Neuronal stem cell (in vitro differentiated cells): Measurements from ENCODE around the gene POLA2.

Source experiments
- DNase-seq: peaks from one replicate; pipeline ENCODE4 v3.0.0-alpha.2; 2013; ENCODE audit warnings: low spot score
- H2AFZ ChIP-seq: one replicate; pipeline ENCODE4 v1.6.1; 2013; ENCODE audit warnings: mild to moderate bottlenecking, low read length, inconsistent platforms
- H2AK5ac ChIP-seq: 2 replicates; pipeline ENCODE4 v1.6.1; 2013; ENCODE audit warnings: low read depth, mild to moderate bottlenecking, inconsistent platforms, low read length, moderate library complexity, mixed read lengths
- H2BK120ac ChIP-seq: 2 replicates; pipeline ENCODE4 v1.6.1; 2013; ENCODE audit warnings: low read depth, mild to moderate bottlenecking, inconsistent platforms, low read length, moderate library complexity, mixed read lengths
- H2BK12ac ChIP-seq: one replicate; pipeline ENCODE4 v1.6.1; 2013; ENCODE audit warnings: low read length, inconsistent platforms
- H2BK15ac ChIP-seq: 2 replicates; pipeline ENCODE4 v1.6.1; 2013; ENCODE audit warnings: mild to moderate bottlenecking, low read length, inconsistent platforms, mixed read lengths
- H2BK5ac ChIP-seq: one replicate; pipeline ENCODE4 v1.6.1; 2013; ENCODE audit warnings: inconsistent platforms, mild to moderate bottlenecking, low read length, moderate library complexity
- H3K14ac ChIP-seq: one replicate; pipeline ENCODE4 v1.6.1; 2013; ENCODE audit warnings: low read length, inconsistent platforms
- H3K18ac ChIP-seq: 2 replicates; pipeline ENCODE4 v1.6.1; 2013; ENCODE audit warnings: low read length, inconsistent platforms
- H3K23ac ChIP-seq: 2 replicates; pipeline ENCODE4 v1.6.1; 2013; ENCODE audit warnings: low read depth, mild to moderate bottlenecking, mixed read lengths, low read length, inconsistent platforms; ENCODE audit not compliant: poor library complexity
- H3K27ac ChIP-seq: replicated peaks from 3 replicates; pipeline ENCODE4 v1.5.1; 2013; ENCODE audit warnings: low read length, inconsistent platforms
- H3K27me3 ChIP-seq, 3 experiments: 2 replicates each; pipeline ENCODE4 v1.6.1; 2013; ENCODE audit warnings: low read length in 3 of 3, mild to moderate bottlenecking in 2 of 3, inconsistent platforms in 1 of 3, low read depth in 1 of 3, mixed read lengths in 1 of 3, moderate library complexity in 1 of 3; ENCODE audit not compliant: control insufficient read depth in 3 of 3, insufficient read depth in 3 of 3
- H3K36me3 ChIP-seq, 2 donors: replicated peaks in 1 of 2; 2 replicates each; pipeline ENCODE4 v1.6.1; 2013; ENCODE audit warnings: low read length in 2 of 2; ENCODE audit not compliant: control insufficient read depth in 2 of 2, insufficient read depth in 2 of 2
- H3K4ac ChIP-seq: 2 replicates; pipeline ENCODE4 v1.6.1; 2013; ENCODE audit warnings: inconsistent platforms, mild to moderate bottlenecking, low read length, moderate library complexity
- H3K4me1 ChIP-seq, 2 donors: 1 replicate in 1 of 2; 2 replicates in 1 of 2; pipeline ENCODE4 v1.6.1; 2013; ENCODE audit warnings: low read length in 2 of 2, low read depth in 1 of 2; ENCODE audit not compliant: control insufficient read depth in 2 of 2, insufficient read depth in 1 of 2
- H3K4me2 ChIP-seq: one replicate; pipeline ENCODE4 v1.6.1; 2013; ENCODE audit warnings: mild to moderate bottlenecking, low read length, inconsistent platforms; ENCODE audit not compliant: insufficient read depth, poor library complexity, severe bottlenecking
- H3K4me3 ChIP-seq, 2 donors: 2 replicates each; pipeline ENCODE4 v1.5.1; 2013; ENCODE audit warnings: low read length in 2 of 2, mild to moderate bottlenecking in 2 of 2, inconsistent platforms in 1 of 2, moderate library complexity in 1 of 2
- H3K79me1 ChIP-seq: one replicate; pipeline ENCODE4 v1.6.1; 2013; ENCODE audit warnings: low read depth, mild to moderate bottlenecking, inconsistent platforms, low read length, moderate library complexity
- H3K9ac ChIP-seq: one replicate; pipeline ENCODE4 v1.6.1; 2013; ENCODE audit warnings: mild to moderate bottlenecking, low read depth, low read length, inconsistent platforms; ENCODE audit not compliant: poor library complexity
- H3K9me3 ChIP-seq, 2 donors: replicated peaks in 1 of 2; 2 replicates each; pipeline versions ENCODE3 to v1.6.1; 2013; ENCODE audit warnings: low read length in 2 of 2, mild to moderate bottlenecking in 2 of 2, inconsistent platforms in 1 of 2, low read depth in 1 of 2, mixed read lengths in 1 of 2, moderate library complexity in 1 of 2; ENCODE audit not compliant: control insufficient read depth in 2 of 2, insufficient read depth in 1 of 2
- H4K8ac ChIP-seq: one replicate; pipeline ENCODE4 v1.6.1; 2013; ENCODE audit warnings: low read depth, mild to moderate bottlenecking, inconsistent platforms, low read length, moderate library complexity
- H4K91ac ChIP-seq: one replicate; pipeline ENCODE4 v1.6.1; 2013; ENCODE audit warnings: low read length, low read depth, mild to moderate bottlenecking, inconsistent platforms; ENCODE audit not compliant: poor library complexity
- WGBS, 2 donors: extraction: QIAGEN DNeasy Blood & Tissue Kit; methylation state at CpG; one replicate each; pipeline ENCODE4 v1.1.7; 2013; ENCODE audit warnings: missing lambda C conversion rate in 2 of 2, mixed read lengths in 1 of 2; ENCODE audit not compliant: insufficient read length in 2 of 2, insufficient replicate concordance in 1 of 2; ENCODE audit errors: extremely low coverage in 2 of 2; 5-methylcytosine and 5-hydroxymethylcytosine counted together

The POLA2 gene

DNA sequence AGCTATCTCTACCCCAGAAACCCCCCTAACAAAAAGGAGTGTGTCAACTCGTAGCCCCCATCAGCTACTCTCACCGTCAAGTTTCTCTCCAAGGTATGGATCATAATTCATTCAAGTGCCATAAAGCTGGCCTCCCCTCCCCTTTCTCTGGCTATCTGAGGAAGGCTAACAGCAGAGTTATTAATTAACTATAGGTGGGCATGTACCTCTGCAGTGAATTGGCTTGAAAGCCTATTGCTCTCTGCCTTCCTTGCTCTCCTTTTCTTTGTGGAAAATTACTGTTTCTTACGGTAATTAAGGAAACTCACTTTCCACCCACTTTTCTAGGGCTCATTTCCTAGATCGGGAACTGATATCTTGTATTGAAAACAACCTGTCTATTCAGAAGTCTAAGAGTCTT lies 14.1 kb downstream of the POLA2 start:
- Histone ChIP-seq H2BK5ac (no peak overlapping the region), H3K27ac (no peak overlapping the region)
- no peak for DNase-seq

DNA sequence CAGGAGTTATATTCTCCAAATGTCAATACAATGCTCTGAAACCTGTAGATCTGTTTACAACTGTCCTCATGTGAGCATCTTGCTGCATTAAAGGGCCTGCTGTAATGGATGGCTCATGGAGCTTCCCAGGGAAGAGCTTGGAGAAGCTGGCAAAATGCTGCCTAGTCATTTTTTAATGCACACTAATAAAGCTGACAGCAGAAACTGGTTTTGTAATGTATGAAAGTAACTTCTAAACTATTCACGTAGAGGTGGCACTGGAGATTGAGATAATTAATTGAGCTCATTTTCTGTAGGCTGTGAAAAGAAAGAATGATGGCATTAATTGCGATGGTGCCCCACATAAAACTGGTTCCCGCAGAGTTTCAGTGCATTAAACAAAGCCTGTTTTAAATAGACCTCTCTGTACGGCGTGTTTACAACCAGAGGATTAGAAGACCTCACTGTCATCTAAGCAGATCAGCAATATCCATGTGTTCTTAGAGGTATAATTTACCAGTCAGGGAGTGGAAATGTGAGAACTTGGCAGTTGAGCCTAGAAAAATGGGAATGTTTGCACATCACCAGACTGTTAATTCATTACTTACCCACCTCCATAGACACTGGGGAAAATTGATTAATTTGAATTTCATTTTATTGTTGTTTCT lies 16.0 kb downstream of the POLA2 start:
- Histone ChIP-seq H3K27me3 (no peaks in the 10 kb centered on the region), H3K14ac (no peak overlapping the region), H2BK5ac (no peak overlapping the region), H3K27ac (no peak overlapping the region), H3K36me3 (peaks cover 32 to 80% of the 10 kb centered on the region in 2 donors), H3K4me3 (no peak overlapping the region), H4K8ac (no peak overlapping the region), H3K4me1 (no peaks in the 10 kb centered on the region), H3K4me2 (no peak overlapping the region), H3K18ac (no peak overlapping the region), H2AFZ (no peak overlapping the region), H4K91ac (no peak overlapping the region), H2BK12ac (no peak overlapping the region), H2BK120ac (no peak overlapping the region), H2BK15ac (no peak overlapping the region), H3K9me3 (no peaks in the 10 kb centered on the region), H3K9ac (no peak overlapping the region), H3K79me1 (no peaks in the 10 kb centered on the region), H2AK5ac (no peak overlapping the region), H3K4ac (no peak overlapping the region), H3K23ac (no peak overlapping the region)
- no peak for DNase-seq
- no CpG with 5 or more reads among the region's 5 CpGs for WGBS, 2 donors

More for the DNA sequence above, 14.1 kb downstream of the POLA2 start:
- Histone ChIP-seq H3K14ac (no peak overlapping the region), H3K4ac (no peak overlapping the region), H3K9ac (no peak overlapping the region), H3K18ac (no peak overlapping the region), H4K8ac (no peak overlapping the region), H3K4me1 (no peaks in the 10 kb centered on the region), H3K4me2 (no peak overlapping the region), H3K9me3 (no peaks in the 10 kb centered on the region), H2AK5ac (no peak overlapping the region), H3K27me3 (no peaks in the 10 kb centered on the region), H3K4me3 (no peak overlapping the region), H2AFZ (no peak overlapping the region), H3K23ac (no peak overlapping the region), H2BK120ac (no peak overlapping the region), H2BK15ac (no peak overlapping the region), H2BK12ac (no peak overlapping the region), H3K79me1 (no peaks in the 10 kb centered on the region), H4K91ac (no peak overlapping the region), H3K36me3 (peaks cover 22 to 78% of the 10 kb centered on the region in 2 donors)
- no CpG with 5 or more reads among the region's 4 CpGs for WGBS, 2 donors

DNA sequence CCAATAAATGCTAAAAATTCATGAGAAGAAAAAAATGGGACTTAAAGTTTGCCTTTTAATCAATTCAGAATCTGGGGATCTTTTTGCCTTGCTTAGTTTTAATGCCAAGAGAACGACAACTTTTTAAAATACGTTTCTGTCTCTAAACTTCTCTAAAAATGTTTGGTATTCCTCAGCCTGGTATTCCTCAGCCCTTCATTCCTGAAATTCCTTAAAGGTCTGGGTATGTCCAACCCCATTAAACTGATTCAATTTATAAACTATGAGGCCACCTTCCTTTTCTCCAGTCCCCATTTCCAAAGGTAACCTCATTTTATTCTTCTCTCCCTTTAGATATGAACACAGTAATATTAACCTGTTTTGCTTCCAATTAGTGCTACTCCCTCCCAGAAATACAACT lies 16.6 kb downstream of the POLA2 start:
- WGBS, 2 donors = no CpG with 5 or more reads among the region's 2 CpGs
- Histone ChIP-seq H3K36me3 (peaks cover 34 to 84% of the 10 kb centered on the region in 2 donors), H2AFZ (no peak overlapping the region)

GRCh38 chr11:65279279-65279678 lies 17.5 kb downstream of the POLA2 start:
- H3K36me3 ChIP-seq = peaks cover 36 to 92% of the 10 kb centered on the region in 2 donors
- no peak overlapping the region for H2BK15ac ChIP-seq
- no peak for DNase-seq
- H3K27ac ChIP-seq = no peak overlapping the region
- no peak overlapping the region for H2BK12ac ChIP-seq
- H3K4me2 ChIP-seq = no peak overlapping the region
- H2BK5ac ChIP-seq = no peak overlapping the region
- H3K9me3 ChIP-seq = no peaks in the 10 kb centered on the region
- H3K79me1 ChIP-seq = no peaks in the 10 kb centered on the region
- no peak overlapping the region for H3K4me3 ChIP-seq
- H3K18ac ChIP-seq = no peak overlapping the region
- no peak overlapping the region for H3K23ac ChIP-seq
- WGBS, 2 donors = no CpG with 5 or more reads among the region's 4 CpGs
- no peak overlapping the region for H2AFZ ChIP-seq
- no peak overlapping the region for H4K91ac ChIP-seq
- H3K4ac ChIP-seq = no peak overlapping the region
- H3K9ac ChIP-seq = no peak overlapping the region
- H3K14ac ChIP-seq = no peak overlapping the region
- H2BK120ac ChIP-seq = no peak overlapping the region
- no peak overlapping the region for H4K8ac ChIP-seq
- no peak overlapping the region for H2AK5ac ChIP-seq
- no peaks in the 10 kb centered on the region for H3K27me3 ChIP-seq
- H3K4me1 ChIP-seq = no peaks in the 10 kb centered on the region

More for the DNA sequence above, 16.6 kb downstream of the POLA2 start:
- no peak overlapping the region for H3K14ac ChIP-seq
- H4K8ac ChIP-seq = no peak overlapping the region
- H3K4me1 ChIP-seq = no peaks in the 10 kb centered on the region
- no peak overlapping the region for H2AK5ac ChIP-seq
- no peak overlapping the region for H3K18ac ChIP-seq
- H3K9me3 ChIP-seq = no peaks in the 10 kb centered on the region
- H3K27me3 ChIP-seq = no peaks in the 10 kb centered on the region
- H3K23ac ChIP-seq = no peak overlapping the region
- no peak overlapping the region for H2BK120ac ChIP-seq
- no peak overlapping the region for H3K9ac ChIP-seq
- DNase-seq = no peak
- no peaks in the 10 kb centered on the region for H3K79me1 ChIP-seq
- no peak overlapping the region for H3K4me3 ChIP-seq
- no peak overlapping the region for H3K4ac ChIP-seq
- H2BK15ac ChIP-seq = no peak overlapping the region
- no peak overlapping the region for H2BK12ac ChIP-seq
- H3K27ac ChIP-seq = no peak overlapping the region
- H2BK5ac ChIP-seq = no peak overlapping the region
- no peak overlapping the region for H4K91ac ChIP-seq
- H3K4me2 ChIP-seq = no peak overlapping the region
